Transverse colon (tissue), 4 donors: Measurements from ENCODE around the gene NDUFB7. TPM values are rescaled to one million over a fixed set of nuclear protein-coding genes. Genes with fewer than 3 reads are reported as not detected.

Experiments used
- DNase-seq: peaks from one replicate; pipeline ENCODE4 v3.0.0-alpha.2; 2019
- H3K27ac ChIP-seq, 4 donors: fragments of 200-600 bp; sonication (generic); 2 replicates each; pipeline ENCODE4 v1.5.1; 2016 to 2018; ENCODE audit warnings: inconsistent platforms in 4 of 4
- H3K27me3 ChIP-seq: fragments of 200-600 bp; sonication (generic); 2 replicates; pipeline ENCODE4 v1.5.1; 2017; ENCODE audit warnings: inconsistent platforms
- H3K36me3 ChIP-seq, 4 donors: fragments of 200-600 bp; sonication (generic); 2 replicates each; pipeline ENCODE4 v1.5.1; 2017 to 2019; ENCODE audit warnings: inconsistent platforms in 4 of 4
- H3K4me1 ChIP-seq, 4 donors: fragments of 200-600 bp; sonication (generic); 2 replicates each; pipeline ENCODE4 v1.5.1; 2017 to 2020; ENCODE audit warnings: inconsistent platforms in 4 of 4
- H3K4me3 ChIP-seq, 4 donors: fragments of 200-600 bp; sonication (generic); 1 replicate in 1 of 4; 2 replicates in 3 of 4; pipeline versions ENCODE4 v1.5.1 to v1.6.1; 2017 to 2019; ENCODE audit warnings: inconsistent platforms in 4 of 4
- H3K9me3 ChIP-seq, 2 donors: fragments of 200-600 bp; sonication (generic); 2 replicates each; pipeline ENCODE4 v1.5.1; 2017 to 2019; ENCODE audit warnings: inconsistent platforms in 2 of 2
- CTCF ChIP-seq, 5 experiments: fragments of 200-600 bp in 3 of 5; fragments of 450-650 bp in 2 of 5; sonication (generic) in 3 of 5; IDR thresholded peaks; 1 replicate in 2 of 5; 2 replicates in 3 of 5; pipeline ENCODE4 v1.5.1; 2016 to 2017; ENCODE audit warnings: antibody characterized with exemption in 5 of 5, inconsistent platforms in 3 of 5, mild to moderate bottlenecking in 2 of 5, moderate library complexity in 1 of 5
- EP300 ChIP-seq: sonication (generic); formaldehyde crosslinking; IDR thresholded peaks from one replicate; pipeline ENCODE4 v1.6.1; 2017; ENCODE audit warnings: antibody characterized with exemption, low read depth
- POLR2A ChIP-seq: fragments of 450-650 bp; IDR thresholded peaks from one replicate; pipeline ENCODE4 v1.6.1; 2016; ENCODE audit warnings: antibody characterized with exemption, mild to moderate bottlenecking, moderate library complexity
- POLR2AphosphoS5 ChIP-seq, 3 donors: sonication (generic); formaldehyde crosslinking; IDR thresholded peaks; one replicate each; pipeline ENCODE4 v1.6.1; 2016; ENCODE audit warnings: antibody characterized with exemption in 3 of 3
- WGBS, 2 donors: methylation state at CpG; one replicate each; pipeline ENCODE4 v1.1.5; 2018; ENCODE audit warnings: low coverage in 1 of 2; 5-methylcytosine and 5-hydroxymethylcytosine counted together
- in situ Hi-C, 4 donors: fragments of 200-750 bp; cut with MboI; loops; one replicate each; pipeline versions ENCODE4 v1.15.0 to v1.15.1; 2017; ENCODE audit warnings: low sequenced_read_pairs in 3 of 4, low pct_ligation_motif_present in 1 of 4, low pct_unique_long_range_greater_than_20kb in 1 of 4
- intact Hi-C: fragments of 100-400 bp; cut with DNase I; formaldehyde crosslinking; loops from one replicate; pipeline ENCODE4 v1.15.1; 2023; ENCODE audit warnings: low total_unique reads
- total RNA-seq, 4 donors: library from RNA; depleted of rRNA; stranded (reverse); fragments of >200 nt; gene quantifications; one replicate each; pipeline ENCODE4 v1.1.0, GENCODE V29; 2016

NDUFB7 gene
- total RNA-seq, 4 donors from 2014 or later: 380 to 710 (median 454) TPM

GRCh38 chr19:14576363-14576762, 4.5 kb upstream of the NDUFB7 start:
- Histone ChIP-seq H3K27me3 (no peaks in the 10 kb centered on the region), H3K27ac (no peak overlapping the region), H3K4me1 (peaks cover 4 to 18% (median 11%) of the 10 kb centered on the region in 4 donors), H3K9me3 (no peaks in the 10 kb centered on the region), H3K4me3 (no peak overlapping the region), H3K36me3 (no peaks in the 10 kb centered on the region)
- WGBS, 2 donors: 72 to 78% methylated on average over 5 to 8 of the region's 8 CpGs
- intact Hi-C loops: no loop called here
- in situ Hi-C loops: loop anchor here (10.0 kb wide), 2 partner anchors 108 to 318 kb away; no protein-coding TSS in a partner anchor
- DNase-seq: no peak
- no peak for TF ChIP-seq POLR2A
- TF ChIP-seq POLR2AphosphoS5 (IDR thresholded peaks at IDR 0.05): no peak
- TF ChIP-seq EP300: no peak
- no peak for TF ChIP-seq CTCF (IDR thresholded peaks at IDR 0.05)

GRCh38 chr19:14575428-14575980, 3.6 kb upstream of the NDUFB7 start:
- intact Hi-C loops: no loop called here
- WGBS, 2 donors: 84 to 89% methylated on average over 3 to 6 of the region's 6 CpGs
- DNase-seq: no peak

DNA sequence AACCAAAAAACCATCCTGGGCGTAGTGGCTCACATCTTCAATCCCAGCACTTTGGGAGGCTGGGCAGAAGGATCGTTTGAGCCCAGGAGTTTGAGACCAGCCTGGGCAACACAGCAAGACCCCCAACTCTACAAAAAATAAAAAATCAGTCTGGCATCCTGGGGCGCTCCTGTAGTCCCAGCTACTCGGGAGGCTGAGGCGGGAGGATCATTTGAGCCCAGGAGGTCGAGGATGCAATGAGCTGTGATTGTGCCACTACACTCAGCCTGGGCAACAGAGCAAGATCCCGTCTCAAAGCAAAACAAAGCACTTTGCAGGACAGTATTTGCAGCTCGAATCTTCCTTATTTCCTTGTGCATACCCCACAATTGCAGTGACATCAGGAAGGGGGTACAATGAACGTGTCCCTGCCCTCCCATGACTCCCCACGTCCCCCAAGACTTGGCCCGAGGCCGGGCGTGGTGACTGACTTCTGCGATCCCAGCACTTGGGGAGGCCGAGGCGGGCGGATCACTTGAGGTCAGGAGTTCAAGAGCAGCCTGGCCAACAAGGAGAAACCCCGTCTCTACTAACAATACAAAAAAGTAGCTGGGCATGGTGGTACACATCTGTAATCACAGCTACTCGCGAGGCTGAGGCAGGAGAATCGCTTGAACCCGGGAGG, 870 bp downstream of the NDUFB7 start:
- Histone ChIP-seq H3K9me3 (no peaks in the 10 kb centered on the region), H3K36me3 (peaks cover 0 to 6% (median 1%) of the 10 kb centered on the region in 4 donors), H3K27ac (peak overlapping the region; percentile 84 to 88 (median 85)), H3K27me3 (no peaks in the 10 kb centered on the region), H3K4me3 (peak overlapping the region; percentile 83 to 93 (median 86)), H3K4me1 (peaks cover 16 to 49% (median 33%) of the 10 kb centered on the region in 4 donors)
- in situ Hi-C loops (loop anchor here (10.0 to 25.0 kb wide), 3 partner anchors 114 to 324 kb away; partner anchors contain the start of gene OR7A17 (in 1 of the 4)), intact Hi-C loops (no loop called here)
- no peak for TF ChIP-seq CTCF (IDR thresholded peaks at IDR 0.05)
- no peak for TF ChIP-seq POLR2A
- no peak for TF ChIP-seq EP300
- no peak for TF ChIP-seq POLR2AphosphoS5 (IDR thresholded peaks at IDR 0.05)
- WGBS, 2 donors: 21 to 40% methylated on average over 5 to 22 of the region's 22 CpGs
- DNase-seq: no peak

More at GRCh38 chr19:14575428-14575980, 3.6 kb upstream of the NDUFB7 start:
- in situ Hi-C loops: loop anchor here (10.0 kb wide), 2 partner anchors 109 to 319 kb away; no protein-coding TSS in a partner anchor
- H3K4me3 ChIP-seq: no peak overlapping the region
- H3K27me3 ChIP-seq: no peaks in the 10 kb centered on the region
- H3K36me3 ChIP-seq: no peaks in the 10 kb centered on the region
- H3K4me1 ChIP-seq: peaks cover 12 to 26% (median 19%) of the 10 kb centered on the region in 4 donors
- no peaks in the 10 kb centered on the region for H3K9me3 ChIP-seq
- no peak for TF ChIP-seq CTCF (IDR thresholded peaks at IDR 0.05)
- no peak for TF ChIP-seq POLR2A
- TF ChIP-seq EP300: no peak
- no peak for TF ChIP-seq POLR2AphosphoS5 (IDR thresholded peaks at IDR 0.05)
- H3K27ac ChIP-seq: no peak overlapping the region

DNA sequence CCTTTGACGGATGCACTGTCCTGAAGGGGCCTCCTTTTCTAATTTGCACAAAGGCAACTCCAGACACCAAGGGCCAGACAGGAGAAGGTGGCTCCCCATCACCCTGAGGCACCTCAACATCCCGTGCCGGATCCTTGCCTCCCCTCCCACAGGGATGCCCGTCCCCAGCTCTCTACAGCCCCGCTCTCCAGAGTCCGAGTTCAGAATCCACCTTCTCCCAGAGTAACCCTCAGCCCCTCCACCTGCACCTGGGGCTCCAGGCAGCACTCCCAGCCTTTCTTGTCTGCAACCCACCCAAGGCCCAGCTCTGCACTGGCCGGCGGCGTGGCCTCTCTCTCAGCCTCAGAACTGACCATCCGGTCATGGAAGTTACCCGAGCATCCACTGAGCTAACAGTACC, 4.8 kb downstream of the NDUFB7 start:
- Histone ChIP-seq H3K4me3 (no peak overlapping the region), H3K9me3 (no peaks in the 10 kb centered on the region), H3K4me1 (peaks cover 12 to 32% (median 22%) of the 10 kb centered on the region in 4 donors), H3K27ac (no peak overlapping the region), H3K27me3 (no peaks in the 10 kb centered on the region), H3K36me3 (peaks cover 0 to 15% (median 3%) of the 10 kb centered on the region in 4 donors)
- no peak for TF ChIP-seq POLR2AphosphoS5 (IDR thresholded peaks at IDR 0.05)
- TF ChIP-seq EP300: no peak
- TF ChIP-seq CTCF (IDR thresholded peaks at IDR 0.05): no peak
- TF ChIP-seq POLR2A: no peak
- intact Hi-C loops (no loop called here), in situ Hi-C loops (loop anchor here in 1 of 4 donors (25.0 kb wide), 1 partner anchor 320 kb away; the partner anchor contains the start of gene OR7A17)
- 76 to 79% methylated on average over 5 to 11 of the region's 11 CpGs for WGBS, 2 donors
- no peak for DNase-seq
